Activated B cell treated with CpG ODN at 0.5 μM for 24 hours (primary cell): ENCODE results near the gene KIF2A. TPM values are rescaled to one million over a fixed set of nuclear protein-coding genes. Genes with fewer than 3 reads are reported as not detected.

Experiments used
- ATAC-seq: fragments of 200-7000 bp; cut with Tn5 transposase; one replicate; pipeline ENCODE4 v1.10.0; 2021; ENCODE audit warnings: low read depth, mild to moderate bottlenecking, moderate library complexity
- CTCF ChIA-PET: fragments of 350-600 bp; sonication (Branson Sonifier 250); formaldehyde crosslinking; loops from one replicate; lab custom pipeline; 2021; ENCODE audit warnings: antibody characterized with exemption; lab: Charles Lee
- POLR2A ChIA-PET: fragments of 350-600 bp; sonication (Branson Sonifier 250); formaldehyde crosslinking; loops from one replicate; lab custom pipeline; 2021; ENCODE audit warnings: antibody characterized with exemption; lab: Charles Lee
- DNase-seq: peaks from one replicate; pipeline ENCODE4 v3.0.0; 2022
- H3K27ac Mint-ChIP-seq: one replicate; pipeline ENCODE4 v1.8.0; 2020; ENCODE audit warnings: mixed read lengths
- H3K27me3 Mint-ChIP-seq: one replicate; pipeline ENCODE4 v1.8.0; 2021; ENCODE audit warnings: mixed read lengths
- H3K36me3 Mint-ChIP-seq: one replicate; pipeline ENCODE4 v1.8.0; 2021; ENCODE audit warnings: low read depth, mixed read lengths
- H3K4me1 Mint-ChIP-seq: one replicate; pipeline ENCODE4 v1.8.0; 2021; ENCODE audit warnings: mixed read lengths
- H3K4me3 Mint-ChIP-seq: one replicate; pipeline ENCODE4 v1.8.0; 2020; ENCODE audit warnings: mild to moderate bottlenecking, mixed read lengths
- H3K9me3 Mint-ChIP-seq: one replicate; pipeline ENCODE4 v1.8.0; 2020; ENCODE audit warnings: mixed read lengths
- CTCF ChIP-seq: fragments of 200-600 bp; IDR thresholded peaks from one replicate; pipeline ENCODE4 v1.8.0; 2022; ENCODE audit warnings: antibody characterized with exemption, mild to moderate bottlenecking
- intact Hi-C: fragments of 100-400 bp; cut with micrococcal nuclease; formaldehyde crosslinking; loops from one replicate; pipeline ENCODE4 v1.15.1; 2024
- total RNA-seq: library from RNA; stranded (reverse); gene quantifications from 2 replicates; pipeline ENCODE4 v1.2.3, GENCODE V29; 2022

KIF2A gene
- total RNA-seq, 1 donor from 2014 or later = 45.9 TPM

- no peak for ATAC-seq
- CTCF ChIA-PET = no interaction called here
- H3K4me1 Mint-ChIP-seq = no peaks in the 10 kb centered on the region
These were observed 6.9 kb upstream of the KIF2A start for GRCh38 chr5:62299101-62299500.

GRCh38 chr5:62299600-62299999 lies 6.4 kb upstream of the KIF2A start:
- DNase-seq = no peak
- no peaks in the 10 kb centered on the region for H3K9me3 Mint-ChIP-seq
- POLR2A ChIA-PET = no interaction called here
- no peaks in the 10 kb centered on the region for H3K4me1 Mint-ChIP-seq
- H3K27me3 Mint-ChIP-seq = peaks cover 7% of the 10 kb centered on the region
- TF ChIP-seq CTCF = no peak
- H3K4me3 Mint-ChIP-seq = no peak overlapping the region
- H3K27ac Mint-ChIP-seq = no peak overlapping the region
- CTCF ChIA-PET = no interaction called here
- no peaks in the 10 kb centered on the region for H3K36me3 Mint-ChIP-seq
- no peak for ATAC-seq
- intact Hi-C loops = no loop called here

More at GRCh38 chr5:62299101-62299500, 6.9 kb upstream of the KIF2A start:
- H3K4me3 Mint-ChIP-seq = no peak overlapping the region
- no peaks in the 10 kb centered on the region for H3K36me3 Mint-ChIP-seq
- no peak for TF ChIP-seq CTCF
- peaks cover 11% of the 10 kb centered on the region for H3K27me3 Mint-ChIP-seq
- intact Hi-C loops = no loop called here
- H3K27ac Mint-ChIP-seq = no peak overlapping the region
- POLR2A ChIA-PET = no interaction called here
- no peak for DNase-seq
- H3K9me3 Mint-ChIP-seq = no peaks in the 10 kb centered on the region

- Mint-ChIP-seq H3K4me3 (peak overlapping the region; percentile 82), H3K36me3 (peaks cover 12% of the 10 kb centered on the region), H3K4me1 (peaks cover 41% of the 10 kb centered on the region), H3K27me3 (no peaks in the 10 kb centered on the region), H3K9me3 (no peaks in the 10 kb centered on the region), H3K27ac (peak overlapping the region; percentile 93)
- no peak for ATAC-seq
- ChIA-PET POLR2A (interaction anchor here (0.9 to 1.6 kb wide), 5 partner anchors 10 to 974 kb away, joined by 4 to 32 read pairs (median 6); partner anchors contain the start of genes DIMT1 and IPO11), CTCF (interaction anchor here (0.9 to 1.6 kb wide), 5 partner anchors 45 to 97 kb away, joined by 3 to 4 read pairs (median 3); no protein-coding TSS in a partner anchor)
- no peak for DNase-seq
- TF ChIP-seq CTCF = no peak
- intact Hi-C loops = loop anchor here (2.0 to 5.0 kb wide), 3 partner anchors 272 to 1358 kb away; partner anchors contain the start of genes ERCC8, LRRC70 and NDUFAF2
These were observed 670 bp upstream of the KIF2A start for GRCh38 chr5:62305358-62305714.

- Mint-ChIP-seq H3K4me1 (peaks cover 52% of the 10 kb centered on the region), H3K36me3 (peaks cover 17% of the 10 kb centered on the region), H3K9me3 (no peaks in the 10 kb centered on the region), H3K27me3 (no peaks in the 10 kb centered on the region), H3K27ac (peak overlapping the region; percentile 98), H3K4me3 (peak overlapping the region; percentile 98)
- DNase-seq (no peak), ATAC-seq (peak; percentile 26)
- CTCF ChIA-PET = interaction anchor here (1.0 to 1.6 kb wide), 3 partner anchors 46 to 82 kb away, joined by 3 to 4 read pairs (median 4); no protein-coding TSS in a partner anchor
- POLR2A ChIA-PET = interaction anchor here (0.6 to 1.6 kb wide), 7 partner anchors 9 to 975 kb away, joined by 3 to 32 read pairs (median 5); partner anchors contain the start of genes DIMT1 and IPO11
- intact Hi-C loops = loop anchor here (1.0 to 5.0 kb wide), 7 partner anchors 34 to 1359 kb away; partner anchors contain the start of genes DIMT1, ERCC8, IPO11 and LRRC70
- no peak for TF ChIP-seq CTCF
These were observed 403 bp downstream of the KIF2A start for GRCh38 chr5:62306323-62306895.

- ATAC-seq = peak; percentile 1
- peaks cover 17% of the 10 kb centered on the region for H3K36me3 Mint-ChIP-seq
- TF ChIP-seq CTCF = no peak
- intact Hi-C loops = loop anchor here (1.0 to 5.0 kb wide), 7 partner anchors 34 to 1360 kb away; partner anchors contain the start of genes DIMT1, ERCC8, IPO11 and LRRC70
- POLR2A ChIA-PET = no interaction called here
- peak overlapping the region; percentile 98 for H3K27ac Mint-ChIP-seq
- H3K27me3 Mint-ChIP-seq = no peaks in the 10 kb centered on the region
- H3K4me1 Mint-ChIP-seq = peaks cover 59% of the 10 kb centered on the region
- DNase-seq = no peak
- no peaks in the 10 kb centered on the region for H3K9me3 Mint-ChIP-seq
- H3K4me3 Mint-ChIP-seq = peak overlapping the region; percentile 98
- CTCF ChIA-PET = no interaction called here
These were observed 1.1 kb downstream of the KIF2A start for GRCh38 chr5:62306896-62307689.
